Activated CD8-positive, alpha-beta memory T cell treated with anti-CD3 and anti-CD28 coated beads, Interleukin-2, amount 50 U/mL, for 4 hours (primary cell): ENCODE results near the gene LTB.
A peak's percentile ranks its signal among the peaks of the same experiment; 100 is the strongest.
"Not testable (repeated sequence)": the region's sequence is repeated elsewhere in the genome, so short reads cannot be mapped to it uniquely, and the experiment has no call there.

Experiments used
- DNase-seq: peaks from one replicate; pipeline ENCODE4 v3.0.0-alpha.2; 2020

LTB gene

DNA sequence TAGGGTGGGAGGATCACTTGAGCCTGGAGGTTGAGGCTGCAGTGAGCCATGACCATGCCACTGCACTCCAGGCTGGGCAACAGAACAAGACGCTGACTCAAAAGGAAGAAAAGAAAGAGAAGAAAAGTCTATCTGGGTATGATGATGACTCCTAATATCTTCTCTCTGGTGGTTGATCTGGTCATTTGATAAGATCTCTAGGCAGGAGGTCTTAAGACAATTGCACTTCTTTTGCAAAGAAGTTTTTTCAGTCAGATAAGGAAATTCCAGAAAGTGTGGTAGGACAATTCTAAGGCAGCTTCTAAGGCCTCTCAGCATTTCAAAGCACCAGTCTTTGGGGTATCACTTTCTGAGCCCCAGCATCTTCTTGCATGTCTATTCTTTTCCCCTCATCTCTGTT, 25.1 kb upstream of the LTB start:
- no peak for DNase-seq

DNA sequence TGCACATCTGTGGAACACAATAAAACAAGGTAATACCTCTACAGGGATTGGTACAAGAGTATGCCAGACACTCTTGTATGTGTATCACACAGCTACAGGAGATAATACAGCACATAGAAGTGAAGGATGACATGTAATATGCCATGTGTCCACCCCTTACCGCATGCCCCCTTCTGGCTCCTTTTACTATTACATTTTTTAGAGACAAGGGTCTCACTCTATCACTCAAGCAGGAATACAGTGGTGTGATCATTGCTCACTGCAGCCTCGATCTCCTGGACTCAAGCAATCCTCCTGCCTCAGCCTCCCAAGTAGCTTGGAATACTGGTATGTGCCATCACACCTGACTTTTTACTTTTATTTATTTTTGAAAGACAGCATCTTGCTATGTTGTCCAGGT, 14.8 kb upstream of the LTB start:
- no peak for DNase-seq

DNA sequence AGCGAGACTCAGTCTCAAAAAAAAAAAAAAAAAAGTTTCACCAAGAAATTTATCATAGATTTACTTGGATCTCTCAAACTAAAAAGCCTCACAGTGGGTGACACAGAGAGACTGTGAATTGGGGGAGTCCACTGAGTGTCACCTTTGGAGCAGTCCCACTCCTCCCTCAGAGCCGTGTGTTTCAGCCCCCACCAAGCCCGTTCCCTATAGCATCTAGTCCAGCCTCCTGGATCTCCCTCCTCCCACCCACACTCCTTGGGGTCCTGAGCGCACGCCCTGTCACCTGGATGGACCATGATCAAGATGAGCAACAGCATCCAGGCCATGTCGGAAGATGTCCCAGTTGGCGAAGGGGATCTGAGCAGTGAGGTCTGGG, 10.2 kb upstream of the LTB start:
- DNase-seq = no peak

DNA sequence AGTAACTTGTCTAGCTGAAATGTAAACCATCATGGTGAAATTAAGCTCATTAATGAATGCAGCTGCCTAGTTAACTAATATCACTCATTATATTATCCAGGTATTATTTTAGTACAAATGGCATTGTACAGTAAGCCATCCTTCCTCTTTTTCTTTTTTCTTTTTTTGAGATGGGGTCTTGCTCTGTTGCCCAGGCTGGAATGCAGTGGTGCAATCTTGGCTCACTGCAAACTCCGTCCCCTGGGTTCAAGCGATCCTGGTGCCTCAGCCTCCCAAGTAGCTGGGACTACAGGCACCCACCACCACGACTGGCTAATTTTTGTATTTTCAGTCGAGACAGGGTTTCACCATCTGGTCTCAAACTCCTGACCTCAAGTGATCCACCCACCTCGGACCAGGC, 8.5 kb upstream of the LTB start:
- not testable (repeated sequence) for DNase-seq

DNA sequence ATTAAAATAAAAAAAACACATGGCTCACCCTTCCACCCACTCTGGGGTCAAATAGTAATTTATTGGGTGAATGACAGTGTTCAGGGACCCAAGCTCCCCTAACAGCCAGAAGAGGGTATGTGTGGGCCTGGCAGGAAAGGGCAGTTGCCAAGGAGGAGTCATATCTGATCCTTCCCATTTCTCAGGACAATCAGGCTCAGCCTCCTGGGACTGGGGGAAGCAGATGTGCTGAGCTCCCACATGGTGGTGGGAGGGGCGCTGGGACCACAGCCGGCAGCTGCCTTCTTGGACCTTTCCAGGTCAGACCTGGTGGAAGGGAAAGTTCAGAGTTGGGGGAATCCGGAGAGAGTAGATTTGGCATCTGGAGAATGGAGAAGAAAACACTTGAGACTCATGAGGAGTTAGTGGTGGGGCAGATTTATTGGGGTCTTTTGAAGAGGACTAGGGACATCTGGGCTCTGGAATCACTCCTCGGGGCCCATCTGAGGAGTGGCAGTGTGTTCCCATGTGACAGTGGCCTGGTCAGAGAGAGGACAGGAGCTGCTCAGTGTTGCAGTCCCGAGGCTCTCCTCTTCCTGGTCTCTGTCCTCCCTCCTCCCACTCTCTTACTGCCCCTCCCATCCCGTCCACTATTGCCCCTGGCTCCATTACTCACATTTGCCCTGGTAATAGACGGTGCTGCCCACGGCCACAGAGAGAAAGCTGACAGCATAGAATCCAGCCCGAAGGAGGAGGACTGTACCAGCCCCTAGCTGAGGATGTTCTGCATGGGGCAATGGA, 6.8 kb upstream of the LTB start:
- DNase-seq = no peak

DNA sequence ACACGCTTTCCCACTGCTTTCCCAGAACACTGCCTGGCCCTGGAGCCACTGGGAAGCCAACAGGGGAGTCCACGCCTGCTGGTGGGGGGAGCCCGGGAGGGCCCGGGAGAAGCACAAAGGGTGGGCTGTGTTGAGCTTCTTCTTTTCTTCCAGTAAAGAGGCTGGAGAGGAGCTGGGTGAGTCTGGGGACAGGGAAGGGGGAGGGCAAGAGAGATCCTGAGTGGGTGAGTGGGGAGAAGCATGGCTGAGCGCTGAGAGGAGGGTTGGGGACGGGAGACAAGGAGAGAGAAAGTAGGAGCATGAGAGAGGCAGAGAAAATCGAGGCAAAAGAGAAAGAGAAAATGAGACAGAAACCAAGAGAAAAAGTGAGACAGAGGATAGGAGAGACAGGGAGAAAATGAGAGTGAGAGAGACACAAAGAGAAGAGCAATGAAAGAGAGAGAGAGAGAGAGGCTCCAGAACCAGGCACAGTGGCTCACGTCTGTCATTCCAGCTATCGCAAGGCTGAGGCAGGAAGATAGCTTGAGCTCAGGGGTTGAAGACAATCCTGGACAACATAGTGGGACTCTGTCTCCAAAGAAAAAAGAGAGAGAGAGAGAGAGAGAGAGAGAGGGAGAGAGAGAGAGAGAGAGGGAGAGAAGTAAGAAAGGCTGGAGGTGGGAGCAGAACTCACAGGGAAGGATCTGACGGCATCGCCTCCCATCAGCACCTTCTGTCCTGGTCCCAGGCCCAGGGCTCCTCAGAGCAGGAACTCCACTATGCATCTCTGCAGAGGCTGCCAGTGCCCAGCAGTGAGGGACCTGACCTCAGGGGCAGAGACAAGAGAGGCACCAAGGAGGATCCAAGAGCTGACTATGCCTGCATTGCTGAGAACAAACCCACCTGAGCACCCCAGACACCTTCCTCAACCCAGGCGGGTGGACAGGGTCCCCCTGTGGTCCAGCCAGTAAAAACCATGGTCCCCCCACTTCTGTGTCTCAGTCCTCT, 5.9 kb upstream of the LTB start:
- DNase-seq = no peak

DNA sequence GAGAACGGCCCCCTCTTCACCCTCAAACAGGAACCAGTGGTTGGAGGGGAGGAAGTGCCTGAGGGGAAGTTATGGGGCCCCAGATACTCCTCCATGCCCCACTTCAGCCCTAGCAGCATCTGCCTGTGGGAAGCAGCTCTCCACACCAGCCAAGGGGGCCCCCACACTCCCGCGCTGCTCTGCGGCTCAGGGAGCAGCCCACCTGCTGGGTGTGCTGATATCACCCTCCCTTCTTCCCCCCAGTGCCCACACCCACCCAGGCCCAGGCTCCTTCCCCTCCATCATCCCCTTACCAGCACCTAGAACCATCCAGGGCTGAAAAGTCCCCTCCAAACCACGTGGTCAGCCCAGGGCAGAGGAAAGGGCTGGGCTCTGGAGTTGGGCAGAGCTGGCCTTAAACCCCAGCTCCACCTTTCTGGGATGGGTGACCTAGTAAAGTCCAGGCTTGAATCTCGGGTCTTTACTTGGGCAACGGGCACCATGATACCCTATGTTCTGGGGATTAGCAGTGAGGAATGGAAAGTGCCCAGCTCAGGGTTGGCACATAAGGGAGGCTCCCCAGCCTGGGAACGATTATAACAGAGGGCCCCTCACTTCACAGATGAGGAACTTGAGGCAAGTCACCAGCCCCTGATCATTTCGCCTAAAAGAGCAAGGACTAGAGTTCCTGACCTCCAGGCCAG, 4.5 kb upstream of the LTB start:
- DNase-seq = no peak

DNA sequence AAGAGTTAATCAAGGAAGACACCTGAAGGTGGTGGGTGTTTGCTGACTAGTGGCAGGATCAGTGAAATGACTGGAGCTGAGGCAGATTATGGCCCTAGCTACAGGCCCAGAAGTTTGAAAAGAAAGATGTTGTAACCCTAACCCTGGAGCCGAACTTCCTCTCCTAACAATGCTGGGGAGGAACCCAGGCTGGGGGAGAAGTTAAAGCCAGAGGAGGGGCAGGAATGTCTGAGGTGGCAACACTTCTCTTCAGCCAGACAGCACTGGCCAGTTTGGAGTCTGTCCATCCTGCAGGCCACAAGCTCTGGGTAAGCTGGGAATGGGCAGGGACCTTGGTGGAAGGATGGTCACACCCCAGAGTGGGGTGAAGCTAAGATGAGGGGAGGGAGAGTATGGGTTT, 3.8 kb upstream of the LTB start, which contains the start of gene LST1:
Gene LST1 (plus strand): TSS at position 270 of the 400 bp plus-strand sequence. CDS start 1,023 bp downstream, outside the sequence.
- DNase-seq = no peak

DNA sequence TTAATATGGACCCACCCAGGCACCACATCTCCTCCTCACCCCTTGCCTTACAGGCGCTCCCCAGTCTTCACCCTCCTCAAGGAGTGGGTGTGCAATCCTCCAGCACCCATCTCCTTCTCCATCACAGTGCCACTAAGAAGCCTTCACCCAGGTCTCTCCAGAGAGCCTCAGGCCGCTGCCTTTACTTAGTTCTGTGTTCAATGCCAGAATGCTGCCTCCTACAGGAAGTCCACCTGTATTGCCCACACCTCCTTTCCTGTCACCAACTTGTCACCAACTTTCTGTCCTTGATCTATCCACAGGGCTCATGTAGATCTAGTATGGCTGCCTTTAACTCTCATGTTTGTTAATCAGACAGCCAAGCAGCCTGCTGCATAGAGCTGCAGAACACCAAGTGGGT, 3.3 kb upstream of the LTB start:
- DNase-seq = no peak

DNA sequence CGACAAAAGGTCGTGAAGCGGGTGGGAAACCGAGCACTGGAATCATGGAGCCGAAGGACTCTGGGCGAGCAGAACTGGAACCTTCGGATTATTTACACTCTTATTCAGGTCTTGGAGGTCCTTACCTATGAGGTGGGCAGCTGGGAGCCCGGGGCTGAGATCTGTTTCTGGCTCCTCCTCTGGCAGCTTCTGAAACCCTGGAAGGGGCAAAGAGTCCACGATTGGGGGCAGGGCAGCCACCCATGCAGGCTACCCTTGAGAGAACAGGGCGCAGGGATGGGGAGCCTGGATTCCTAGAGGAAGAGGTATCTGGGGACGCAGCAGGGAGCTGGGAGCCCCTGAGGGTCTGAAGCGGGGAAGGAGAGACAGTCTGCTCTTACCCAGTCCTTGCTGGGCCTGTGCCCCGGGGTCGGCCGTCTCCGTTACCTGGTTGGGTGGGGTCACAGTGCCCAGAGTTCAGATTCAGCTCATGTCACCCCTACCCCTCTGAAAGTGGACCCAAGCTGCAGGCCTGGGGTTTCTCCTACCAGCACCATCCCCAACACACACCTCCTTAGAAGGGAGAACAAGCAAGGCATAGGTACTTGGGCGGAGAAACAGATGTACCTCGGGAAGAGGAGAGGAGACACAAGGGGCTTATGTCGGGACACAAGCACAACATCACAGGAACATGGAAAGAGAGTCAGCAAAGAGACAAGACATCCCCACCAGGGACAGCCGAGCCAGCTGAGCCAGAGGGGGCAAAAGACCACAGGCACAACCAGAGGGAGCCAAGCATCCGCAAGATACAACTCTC, 592 bp downstream of the LTB start:
- DNase-seq = no peak

DNA sequence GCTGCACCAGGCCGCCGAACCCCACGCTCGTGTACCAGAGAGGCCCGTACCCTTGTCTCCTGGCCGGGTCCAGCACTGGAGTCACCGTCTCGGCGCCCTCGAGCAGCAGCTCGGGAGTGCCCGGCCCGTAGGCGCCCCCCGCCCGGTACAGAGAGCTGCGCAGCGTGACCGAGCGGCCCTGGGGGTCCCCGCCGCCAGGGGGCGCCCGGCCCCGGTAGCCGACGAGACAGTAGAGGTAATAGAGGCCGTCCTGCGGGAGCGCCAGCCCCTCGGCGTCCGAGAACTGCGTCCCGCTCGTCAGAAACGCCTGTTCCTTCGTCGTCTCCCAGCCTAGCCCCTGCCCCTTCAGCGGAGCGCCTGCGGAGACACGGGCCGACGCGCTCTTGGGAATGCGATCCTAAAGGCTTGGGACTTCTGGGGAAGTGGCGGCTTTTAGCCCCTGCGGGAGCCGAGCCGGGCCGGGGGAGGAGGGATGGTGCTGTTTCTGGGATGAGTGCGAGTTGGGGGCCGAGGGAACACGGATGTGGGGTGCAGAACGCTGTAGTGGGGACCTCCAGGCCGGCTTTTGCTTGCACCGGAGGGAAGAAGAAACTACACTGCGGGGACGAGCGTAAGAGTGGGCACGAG, 1.3 kb downstream of the LTB start:
- DNase-seq = peak; percentile 92

DNA sequence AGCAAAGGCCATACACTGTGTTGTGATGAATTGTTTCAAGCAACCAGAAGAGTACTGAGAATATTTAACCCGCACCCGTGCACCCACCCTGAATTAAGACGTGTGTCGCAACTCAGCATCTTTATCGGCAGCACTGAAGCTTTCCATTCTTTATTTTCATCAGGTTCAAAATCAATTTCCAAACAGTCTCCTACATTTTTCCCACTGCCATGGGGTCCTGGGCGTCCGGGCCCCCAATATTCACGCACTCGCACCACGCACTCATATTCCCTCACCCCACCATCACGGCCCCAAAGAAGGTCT, 1.8 kb downstream of the LTB start:
- no peak for DNase-seq

DNA sequence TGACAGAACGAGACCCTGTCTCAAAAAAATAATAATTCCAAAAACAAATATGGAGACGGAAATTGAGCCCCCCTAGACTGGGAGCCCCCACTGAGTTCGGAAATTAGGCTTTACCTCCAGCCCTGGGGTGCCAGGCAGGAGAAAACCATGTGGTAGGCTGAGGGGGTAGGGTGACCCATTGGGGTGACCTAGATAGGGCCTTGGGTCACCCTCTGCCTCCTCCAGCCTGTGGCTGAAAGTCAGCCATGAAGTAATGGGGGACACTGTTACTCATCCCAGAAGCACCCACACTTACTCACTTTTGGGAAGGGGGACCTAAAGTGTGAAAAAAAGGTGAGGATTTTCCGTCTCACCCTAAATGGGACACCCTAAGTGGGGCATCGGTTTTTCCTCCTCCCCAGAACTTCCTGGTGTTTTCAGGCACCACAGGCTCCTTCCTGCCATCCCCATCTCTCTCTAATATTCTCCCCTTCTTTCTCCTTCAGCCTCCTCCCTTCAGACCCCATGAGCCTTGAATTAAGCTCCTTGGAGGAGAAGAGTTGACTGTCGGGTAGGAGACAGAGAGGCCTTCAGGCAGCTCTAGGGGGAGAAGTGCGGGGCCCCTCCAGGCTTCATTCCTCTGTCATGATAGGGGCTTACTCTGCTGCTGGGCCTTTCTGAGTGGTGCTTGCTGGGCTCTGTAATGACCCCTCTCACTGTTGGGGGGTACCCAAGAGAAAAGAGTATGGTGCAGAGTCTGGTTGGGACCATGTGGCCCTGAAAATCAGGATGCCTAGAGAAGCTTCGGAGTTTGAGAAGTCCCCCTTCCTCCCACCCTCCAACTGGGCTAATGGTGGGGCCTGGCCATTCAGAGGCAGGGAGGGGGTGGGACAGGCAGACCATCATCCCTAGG, 2.4 kb downstream of the LTB start:
- no peak for DNase-seq

DNA sequence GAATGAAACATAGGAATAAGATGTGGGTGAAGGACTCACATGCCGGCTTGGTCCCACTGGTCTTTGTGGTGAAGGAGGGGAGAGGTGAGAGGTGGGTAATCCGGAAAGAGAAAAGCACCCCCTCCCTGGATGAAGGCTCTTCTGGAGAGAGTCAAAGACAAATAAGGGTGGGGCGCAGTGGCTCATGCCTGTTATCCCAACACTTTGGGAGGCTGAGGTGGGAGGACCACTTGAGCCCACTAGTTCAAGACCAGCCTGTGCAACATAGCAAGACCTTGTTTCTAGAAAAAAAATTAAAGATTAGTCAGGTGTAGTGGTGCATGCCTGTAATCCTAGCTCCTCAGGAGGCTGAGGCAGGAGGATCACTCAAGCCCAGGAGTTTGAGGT, 3.1 kb downstream of the LTB start:
- DNase-seq = no peak

DNA sequence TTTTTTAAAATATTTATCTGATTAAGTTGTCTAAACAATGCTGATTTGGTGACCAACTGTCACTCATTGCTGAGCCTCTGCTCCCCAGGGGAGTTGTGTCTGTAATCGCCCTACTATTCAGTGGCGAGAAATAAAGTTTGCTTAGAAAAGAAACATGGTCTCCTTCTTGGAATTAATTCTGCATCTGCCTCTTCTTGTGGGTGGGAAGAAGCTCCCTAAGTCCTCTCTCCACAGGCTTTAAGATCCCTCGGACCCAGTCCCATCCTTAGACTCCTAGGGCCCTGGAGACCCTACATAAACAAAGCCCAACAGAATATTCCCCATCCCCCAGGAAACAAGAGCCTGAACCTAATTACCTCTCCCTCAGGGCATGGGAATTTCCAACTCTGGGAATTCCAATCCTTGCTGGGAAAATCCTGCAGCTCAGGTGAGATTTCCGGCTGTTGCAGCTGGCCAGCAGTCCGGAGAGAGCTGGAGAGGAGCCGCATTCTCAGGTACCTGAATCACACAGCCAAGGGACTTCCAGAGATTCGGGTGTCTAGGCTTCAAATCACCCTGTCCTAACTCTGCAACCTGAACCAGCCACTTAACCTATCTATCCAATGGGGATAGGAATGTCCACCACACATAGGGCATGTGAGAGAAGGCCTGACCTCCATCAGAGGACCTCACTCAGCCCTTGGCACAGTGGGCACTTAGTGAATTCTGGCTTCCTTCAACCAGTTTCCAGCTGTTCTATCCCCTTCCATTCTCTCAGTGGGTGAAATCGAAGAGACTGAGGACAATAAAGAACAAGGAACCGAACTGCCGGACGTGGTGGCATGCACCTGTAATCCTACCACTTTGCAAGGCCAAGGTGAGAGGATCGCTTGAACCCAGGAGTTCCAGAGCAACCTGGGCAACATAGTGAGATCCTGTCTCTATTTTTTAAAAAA, 3.8 kb downstream of the LTB start:
- no peak for DNase-seq

DNA sequence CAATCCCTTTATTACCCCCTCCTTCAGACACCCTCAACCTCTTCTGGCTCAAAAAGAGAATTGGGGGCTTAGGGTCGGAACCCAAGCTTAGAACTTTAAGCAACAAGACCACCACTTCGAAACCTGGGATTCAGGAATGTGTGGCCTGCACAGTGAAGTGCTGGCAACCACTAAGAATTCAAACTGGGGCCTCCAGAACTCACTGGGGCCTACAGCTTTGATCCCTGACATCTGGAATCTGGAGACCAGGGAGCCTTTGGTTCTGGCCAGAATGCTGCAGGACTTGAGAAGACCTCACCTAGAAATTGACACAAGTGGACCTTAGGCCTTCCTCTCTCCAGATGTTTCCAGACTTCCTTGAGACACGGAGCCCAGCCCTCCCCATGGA, 4.7 kb downstream of the LTB start:
- DNase-seq = no peak

DNA sequence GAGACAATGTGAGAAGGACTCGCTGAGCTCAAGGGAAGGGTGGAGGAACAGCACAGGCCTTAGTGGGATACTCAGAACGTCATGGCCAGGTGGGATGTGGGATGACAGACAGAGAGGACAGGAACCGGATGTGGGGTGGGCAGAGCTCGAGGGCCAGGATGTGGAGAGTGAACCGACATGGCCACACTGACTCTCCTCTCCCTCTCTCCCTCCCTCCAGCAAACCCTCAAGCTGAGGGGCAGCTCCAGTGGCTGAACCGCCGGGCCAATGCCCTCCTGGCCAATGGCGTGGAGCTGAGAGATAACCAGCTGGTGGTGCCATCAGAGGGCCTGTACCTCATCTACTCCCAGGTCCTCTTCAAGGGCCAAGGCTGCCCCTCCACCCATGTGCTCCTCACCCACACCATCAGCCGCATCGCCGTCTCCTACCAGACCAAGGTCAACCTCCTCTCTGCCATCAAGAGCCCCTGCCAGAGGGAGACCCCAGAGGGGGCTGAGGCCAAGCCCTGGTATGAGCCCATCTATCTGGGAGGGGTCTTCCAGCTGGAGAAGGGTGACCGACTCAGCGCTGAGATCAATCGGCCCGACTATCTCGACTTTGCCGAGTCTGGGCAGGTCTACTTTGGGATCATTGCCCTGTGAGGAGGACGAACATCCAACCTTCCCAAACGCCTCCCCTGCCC, 5.2 kb downstream of the LTB start:
- no peak for DNase-seq

DNA sequence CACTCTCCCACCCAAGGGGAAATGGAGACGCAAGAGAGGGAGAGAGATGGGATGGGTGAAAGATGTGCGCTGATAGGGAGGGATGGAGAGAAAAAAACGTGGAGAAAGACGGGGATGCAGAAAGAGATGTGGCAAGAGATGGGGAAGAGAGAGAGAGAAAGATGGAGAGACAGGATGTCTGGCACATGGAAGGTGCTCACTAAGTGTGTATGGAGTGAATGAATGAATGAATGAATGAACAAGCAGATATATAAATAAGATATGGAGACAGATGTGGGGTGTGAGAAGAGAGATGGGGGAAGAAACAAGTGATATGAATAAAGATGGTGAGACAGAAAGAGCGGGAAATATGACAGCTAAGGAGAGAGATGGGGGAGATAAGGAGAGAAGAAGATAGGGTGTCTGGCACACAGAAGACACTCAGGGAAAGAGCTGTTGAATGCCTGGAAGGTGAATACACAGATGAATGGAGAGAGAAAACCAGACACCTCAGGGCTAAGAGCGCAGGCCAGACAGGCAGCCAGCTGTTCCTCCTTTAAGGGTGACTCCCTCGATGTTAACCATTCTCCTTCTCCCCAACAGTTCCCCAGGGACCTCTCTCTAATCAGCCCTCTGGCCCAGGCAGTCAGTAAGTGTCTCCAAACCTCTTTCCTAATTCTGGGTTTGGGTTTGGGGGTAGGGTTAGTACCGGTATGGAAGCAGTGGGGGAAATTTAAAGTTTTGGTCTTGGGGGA, 6.1 kb downstream of the LTB start:
- DNase-seq = no peak
